Epithelial cell of proximal tubule (primary cell): Measurements from ENCODE around the gene CHMP2B. TPM values are rescaled to one million over a fixed set of nuclear protein-coding genes. Genes with fewer than 3 reads are reported as not detected.

Experiments used
- DNase-seq: peaks from one replicate; pipeline ENCODE4 v3.0.0-alpha.2; 2011; ENCODE audit warnings: low read depth
- H3K4me3 ChIP-seq: 2 replicates; pipeline ENCODE4 v1.5.1; 2011; ENCODE audit warnings: low read depth, mild to moderate bottlenecking, low read length
- CTCF ChIP-seq: conservative IDR thresholded peaks from 2 replicates; pipeline ENCODE4 v1.5.1; 2012; ENCODE audit warnings: low read depth, mild to moderate bottlenecking, low read length
- total RNA-seq: library from RNA; depleted of rRNA; stranded (reverse); fragments of >200 nt; gene quantifications from 2 replicates; pipeline ENCODE4 v1.2.3, GENCODE V29; 2015

The CHMP2B gene
- total RNA-seq, 1 donor from 2014 or later: 27.4 TPM

DNA sequence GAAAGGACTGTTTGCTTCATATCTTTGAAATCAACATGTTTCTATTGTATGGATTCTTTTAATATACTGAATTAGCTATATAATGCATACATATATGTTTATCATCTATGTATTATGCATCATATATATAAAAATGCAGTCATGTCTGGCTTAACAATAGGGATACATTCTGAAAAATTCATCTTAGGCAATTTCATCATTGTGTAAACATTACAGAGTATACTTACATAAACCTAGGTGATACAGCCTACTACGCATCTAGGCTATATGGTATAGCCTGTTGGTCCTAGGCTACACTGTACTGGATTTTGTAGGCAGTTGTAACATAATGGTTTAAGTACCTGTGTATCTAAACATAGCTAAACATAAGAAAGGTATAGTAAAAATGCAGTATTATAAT, 21.7 kb downstream of the CHMP2B start:
- TF ChIP-seq CTCF: no peak
- no peak for DNase-seq
- no peak overlapping the region for H3K4me3 ChIP-seq

GRCh38 chr3:87250009-87250408, 22.9 kb downstream of the CHMP2B start:
- no peak for TF ChIP-seq CTCF
- H3K4me3 ChIP-seq: no peak overlapping the region
- DNase-seq: no peak

DNA sequence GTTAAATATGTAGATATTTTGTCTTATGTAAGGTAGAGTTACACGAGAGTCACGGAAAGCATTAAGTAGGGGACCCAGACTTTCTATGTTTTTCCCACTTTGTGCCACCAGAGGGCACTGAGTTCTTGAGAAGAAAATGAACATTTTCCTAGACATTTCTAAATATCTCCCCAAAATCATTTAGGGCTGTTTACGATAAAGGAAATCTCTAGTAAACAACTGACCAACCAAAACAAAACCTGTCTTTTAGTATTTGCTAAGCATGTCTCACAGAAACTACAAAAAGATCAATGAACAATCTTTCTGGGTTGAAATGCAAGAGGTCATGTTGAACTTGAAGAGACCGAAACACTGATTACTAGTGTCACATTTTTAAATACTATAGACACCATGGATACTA, 33.2 kb downstream of the CHMP2B start:
- TF ChIP-seq CTCF: peak; percentile 70
- H3K4me3 ChIP-seq: no peak overlapping the region
- no peak for DNase-seq

GRCh38 chr3:87261925-87262324, 34.8 kb downstream of the CHMP2B start:
- H3K4me3 ChIP-seq: no peak overlapping the region
- TF ChIP-seq CTCF: no peak
- DNase-seq: no peak

DNA sequence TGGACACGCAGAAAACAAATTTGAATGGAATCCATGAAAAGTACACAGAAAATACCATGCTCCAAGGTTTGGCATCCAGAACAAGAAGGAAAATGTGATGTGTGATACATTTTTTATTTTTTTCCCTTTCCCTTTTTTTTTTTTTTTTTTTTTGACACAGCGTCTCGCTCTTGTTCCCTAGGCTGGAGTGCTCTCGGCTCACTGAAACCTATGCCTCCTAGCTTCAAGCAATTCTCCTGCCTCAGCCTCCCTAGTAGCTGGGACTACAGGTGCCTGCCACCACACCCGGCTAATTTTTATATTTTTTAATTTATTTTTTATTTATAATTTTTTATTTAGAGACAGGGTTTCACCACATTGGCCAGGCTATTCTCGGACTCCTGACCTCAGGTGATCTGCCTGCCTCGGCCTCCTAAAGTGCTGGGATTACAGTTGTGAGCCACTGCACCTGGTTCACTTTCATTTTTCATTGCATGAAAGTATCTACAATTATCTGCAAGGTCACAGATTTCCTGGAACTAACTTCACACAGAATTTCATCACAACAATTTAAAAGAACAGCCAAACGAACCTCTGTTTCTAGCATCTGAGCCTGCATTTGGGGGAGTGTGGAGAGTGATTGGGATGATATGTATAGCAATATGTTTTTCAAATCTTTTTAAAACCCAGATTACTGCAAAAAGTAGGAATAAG, 41.0 kb downstream of the CHMP2B start:
- H3K4me3 ChIP-seq: no peak overlapping the region
- DNase-seq: no peak
- TF ChIP-seq CTCF: no peak

DNA sequence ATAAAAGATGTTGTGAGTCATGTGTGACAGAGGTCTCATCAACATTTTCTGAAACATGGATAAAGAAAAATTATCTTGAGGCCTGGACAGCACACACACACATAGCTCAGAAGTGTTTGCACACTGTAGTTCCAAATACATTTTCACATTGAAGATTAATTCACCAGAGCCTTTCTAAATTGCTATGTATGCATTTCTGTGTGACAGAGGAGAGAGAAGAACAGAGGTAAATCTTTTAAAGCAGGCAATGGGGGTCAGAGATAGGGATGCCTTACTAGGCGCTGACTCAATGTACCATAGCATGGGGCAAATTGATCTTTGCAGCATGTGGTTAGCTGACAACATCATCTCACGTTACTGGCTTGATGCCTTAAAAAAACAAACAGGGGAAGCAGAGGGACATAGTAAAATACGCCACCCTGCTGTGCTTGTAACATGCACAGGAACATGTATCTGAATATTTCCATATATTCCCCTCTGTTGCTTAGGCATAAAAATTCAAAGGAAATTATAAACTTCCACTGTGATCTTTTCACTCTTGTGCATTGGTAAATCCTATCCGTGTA, 41.6 kb downstream of the CHMP2B start:
- TF ChIP-seq CTCF: no peak
- H3K4me3 ChIP-seq: no peak overlapping the region
- DNase-seq: no peak

DNA sequence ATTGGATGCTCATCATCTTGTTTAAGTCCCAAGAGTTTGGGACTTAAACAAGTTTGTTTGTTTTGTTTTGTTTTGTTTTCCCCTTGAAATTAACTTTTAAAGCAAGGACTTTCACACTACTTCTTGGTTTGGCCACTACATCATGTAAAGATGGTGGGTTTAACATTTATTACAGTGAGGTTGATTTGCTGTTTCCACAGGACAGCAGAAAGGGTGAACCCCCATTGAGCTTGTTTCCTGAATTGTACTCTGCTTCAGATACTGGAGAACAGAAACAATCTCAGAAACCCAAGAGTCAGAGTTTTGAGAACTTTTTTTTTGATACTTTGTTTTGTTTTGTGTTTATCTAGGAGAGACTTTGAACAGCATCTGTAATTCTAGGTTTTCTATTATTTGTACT, 42.6 kb downstream of the CHMP2B start:
- no peak overlapping the region for H3K4me3 ChIP-seq
- TF ChIP-seq CTCF: no peak
- no peak for DNase-seq
